HCT116 (cell line): ENCODE results near the gene CNN2. TPM values are rescaled to one million over a fixed set of nuclear protein-coding genes. Genes with fewer than 3 reads are reported as not detected.
A peak's percentile ranks its signal among the peaks of the same experiment; 100 is the strongest.

Source experiments
- ATAC-seq: fragments of 200-7000 bp; cut with Tn5 transposase; 2 replicates; pipeline ENCODE4 v1.9.1; 2020; ENCODE audit warnings: mild to moderate bottlenecking, moderate library complexity
- BruUV-seq: library from RNA; stranded (reverse); fragments of 400-500 nt; replicated peaks from 2 replicates; lab custom pipeline; 2021; lab: Mats Ljungman, UMichigan
- CTCF ChIA-PET: fragments of 300-600 bp; sonication (Branson Sonifier 250); formaldehyde crosslinking; loops from one replicate; lab custom pipeline; 2021; ENCODE audit warnings: antibody characterized with exemption; lab: Charles Lee
- POLR2A ChIA-PET: fragments of 300-600, 350-600 bp; sonication (Branson Sonifier 250); formaldehyde crosslinking; loops from one replicate; lab custom pipeline; 2021; ENCODE audit warnings: antibody characterized with exemption; lab: Charles Lee
- RAD21 ChIA-PET, 2 experiments: fragments of 300-600 bp; sonication (Branson Sonifier 250); formaldehyde crosslinking; loops; one replicate each; lab custom pipeline; 2023; ENCODE audit warnings: low total read pairs in 2 of 2; ENCODE audit not compliant: uncharacterized antibody in 2 of 2, unreplicated experiment in 2 of 2, low non-redundant PET in 1 of 2; lab: Charles Lee
- DNase-seq: peaks from one replicate; pipeline ENCODE4 v3.0.0-alpha.2; 2010; ENCODE audit warnings: low read depth, low spot score
- H2AFZ ChIP-seq: fragments of 200-600 bp; shearing (Covaris generic), sonication (generic); 2 replicates; pipeline ENCODE4 v1.6.1; 2017; ENCODE audit warnings: low read depth, mixed run types, mixed read lengths, antibody characterized with exemption, low read length; ENCODE audit not compliant: poor library complexity, severe bottlenecking
- H3K27ac ChIP-seq: 2 replicates; pipeline ENCODE4 v1.5.1; 2012; ENCODE audit warnings: low read depth, low read length
- H3K27me3 ChIP-seq: fragments of 200-600 bp; sonication (generic); 2 replicates; pipeline ENCODE4 v1.6.1; 2016; ENCODE audit warnings: mixed run types, low read length, mixed read lengths; ENCODE audit not compliant: insufficient read depth
- H3K36me3 ChIP-seq, 2 experiments: fragments of 200-500 bp in 1 of 2; fragments of 200-600 bp in 1 of 2; sonication (Bioruptor generic) in 1 of 2; sonication (generic) in 1 of 2; 2 replicates each; pipeline versions ENCODE4 v1.5.1 to v1.6.1; 2014 to 2016; ENCODE audit warnings: low read length in 2 of 2, inconsistent platforms in 1 of 2, mixed read lengths in 1 of 2, mixed run types in 1 of 2; ENCODE audit not compliant: insufficient read depth in 2 of 2, control insufficient read depth in 1 of 2
- H3K4me1 ChIP-seq, 2 experiments: fragments of 200-600 bp in 1 of 2; sonication (generic) in 1 of 2; 2 replicates each; pipeline versions ENCODE4 v1.5.1 to v1.6.1; 2012 to 2017; ENCODE audit warnings: low read length in 2 of 2, inconsistent platforms in 1 of 2, mild to moderate bottlenecking in 1 of 2, mixed read lengths in 1 of 2, mixed run types in 1 of 2, moderate library complexity in 1 of 2; ENCODE audit not compliant: insufficient read depth in 2 of 2, control insufficient read depth in 1 of 2
- H3K4me2 ChIP-seq: fragments of 200-600 bp; sonication (generic); 2 replicates; pipeline ENCODE4 v1.6.1; 2017; ENCODE audit warnings: mixed run types, low read length, mixed read lengths
- H3K4me3 ChIP-seq, 2 experiments: fragments of 200-600 bp in 1 of 2; sonication (generic) in 1 of 2; replicated peaks in 1 of 2; 2 replicates each; pipeline ENCODE4 v1.5.1; 2011 to 2016; ENCODE audit warnings: low read length in 2 of 2, control low read depth in 1 of 2, low read depth in 1 of 2, mild to moderate bottlenecking in 1 of 2, mixed read lengths in 1 of 2, mixed run types in 1 of 2
- H3K79me2 ChIP-seq: fragments of 200-600 bp; sonication (generic); 2 replicates; pipeline ENCODE4 v1.6.1; 2017; ENCODE audit warnings: mild to moderate bottlenecking, mixed run types, low read length, moderate library complexity, mixed read lengths; ENCODE audit not compliant: insufficient read depth
- H3K9ac ChIP-seq: fragments of 200-600 bp; sonication (generic); 2 replicates; pipeline ENCODE4 v1.6.1; 2016; ENCODE audit warnings: low read length, mixed read lengths
- H3K9me2 ChIP-seq: fragments of 200-600 bp; sonication (generic), shearing (Covaris generic); 2 replicates; pipeline ENCODE4 v1.6.1; 2017; ENCODE audit warnings: mixed run types, mild to moderate bottlenecking, moderate library complexity; ENCODE audit not compliant: insufficient read depth
- H3K9me3 ChIP-seq, 2 experiments: fragments of 200-500 bp in 1 of 2; fragments of 200-600 bp in 1 of 2; sonication (Bioruptor generic) in 1 of 2; sonication (generic) in 1 of 2; 2 replicates each; pipeline ENCODE4 v1.6.1; 2014 to 2017; ENCODE audit warnings: low read length in 2 of 2, mixed read lengths in 2 of 2, inconsistent platforms in 1 of 2, low read depth in 1 of 2, mild to moderate bottlenecking in 1 of 2, mixed run types in 1 of 2, moderate library complexity in 1 of 2; ENCODE audit not compliant: control insufficient read depth in 1 of 2, insufficient read depth in 1 of 2
- H4K20me1 ChIP-seq: fragments of 200-600 bp; sonication (generic), shearing (Covaris generic); 2 replicates; pipeline ENCODE4 v1.6.1; 2017; ENCODE audit warnings: mixed run types, mild to moderate bottlenecking, moderate library complexity; ENCODE audit not compliant: insufficient read depth
- CBX3 ChIP-seq: IDR thresholded peaks from 2 replicates; pipeline ENCODE4 v1.6.1; 2012; ENCODE audit warnings: low read depth
- CEBPB ChIP-seq: IDR thresholded peaks from 2 replicates; pipeline ENCODE4 v1.6.1; 2012; ENCODE audit warnings: low read depth
- EGR1 ChIP-seq: IDR thresholded peaks from 2 replicates; pipeline ENCODE4 v1.6.1; 2012; ENCODE audit warnings: low read depth
- EZH2 ChIP-seq: fragments of 200-600 bp; sonication (generic); IDR thresholded peaks from 2 replicates; pipeline ENCODE4 v1.6.1; 2017; ENCODE audit warnings: antibody characterized with exemption, mixed run types
- JUND ChIP-seq: IDR thresholded peaks from 2 replicates; pipeline ENCODE4 v1.6.1; 2012
- POLR2AphosphoS5 ChIP-seq: IDR thresholded peaks from 2 replicates; pipeline ENCODE4 v1.6.1; 2011; ENCODE audit warnings: mild to moderate bottlenecking, low read depth, low read length, moderate library complexity
- YY1 ChIP-seq: IDR thresholded peaks from 2 replicates; pipeline ENCODE4 v1.6.1; 2011; ENCODE audit warnings: low read length, low read depth, moderate library complexity, mild to moderate bottlenecking; ENCODE audit not compliant: insufficient replicate concordance; ENCODE audit errors: extremely low read depth
- intact Hi-C: fragments of 100-400 bp; cut with micrococcal nuclease; formaldehyde crosslinking; loops from 2 replicates; pipeline ENCODE4 v1.10.0; 2022
- total RNA-seq: library from RNA; stranded (reverse); gene quantifications from one replicate; pipeline ENCODE4 v1.2.1, GENCODE V29; 2021; ENCODE audit not compliant: unreplicated experiment
- TF ChIP-seq, protein P1 (sequence below): IDR thresholded peaks from 2 replicates; pipeline ENCODE4 v1.6.1; 2012
- TF ChIP-seq, protein P2 (sequence below), 3 experiments: fragments of 200-600 bp in 1 of 3; sonication (generic) in 1 of 3; IDR thresholded peaks in 2 of 3; conservative IDR thresholded peaks in 1 of 3; 2 replicates each; pipeline ENCODE4 v1.5.1; 2012 to 2017; ENCODE audit warnings: low read depth in 2 of 3, low read length in 2 of 3, antibody characterized with exemption in 1 of 3, borderline replicate concordance in 1 of 3, control low read depth in 1 of 3, mild to moderate bottlenecking in 1 of 3, mixed read lengths in 1 of 3, mixed run types in 1 of 3, moderate library complexity in 1 of 3; ENCODE audit not compliant: insufficient read depth in 1 of 3

CNN2 gene
- total RNA-seq, 1 experiment from 2014 or later: 212 TPM

DNA sequence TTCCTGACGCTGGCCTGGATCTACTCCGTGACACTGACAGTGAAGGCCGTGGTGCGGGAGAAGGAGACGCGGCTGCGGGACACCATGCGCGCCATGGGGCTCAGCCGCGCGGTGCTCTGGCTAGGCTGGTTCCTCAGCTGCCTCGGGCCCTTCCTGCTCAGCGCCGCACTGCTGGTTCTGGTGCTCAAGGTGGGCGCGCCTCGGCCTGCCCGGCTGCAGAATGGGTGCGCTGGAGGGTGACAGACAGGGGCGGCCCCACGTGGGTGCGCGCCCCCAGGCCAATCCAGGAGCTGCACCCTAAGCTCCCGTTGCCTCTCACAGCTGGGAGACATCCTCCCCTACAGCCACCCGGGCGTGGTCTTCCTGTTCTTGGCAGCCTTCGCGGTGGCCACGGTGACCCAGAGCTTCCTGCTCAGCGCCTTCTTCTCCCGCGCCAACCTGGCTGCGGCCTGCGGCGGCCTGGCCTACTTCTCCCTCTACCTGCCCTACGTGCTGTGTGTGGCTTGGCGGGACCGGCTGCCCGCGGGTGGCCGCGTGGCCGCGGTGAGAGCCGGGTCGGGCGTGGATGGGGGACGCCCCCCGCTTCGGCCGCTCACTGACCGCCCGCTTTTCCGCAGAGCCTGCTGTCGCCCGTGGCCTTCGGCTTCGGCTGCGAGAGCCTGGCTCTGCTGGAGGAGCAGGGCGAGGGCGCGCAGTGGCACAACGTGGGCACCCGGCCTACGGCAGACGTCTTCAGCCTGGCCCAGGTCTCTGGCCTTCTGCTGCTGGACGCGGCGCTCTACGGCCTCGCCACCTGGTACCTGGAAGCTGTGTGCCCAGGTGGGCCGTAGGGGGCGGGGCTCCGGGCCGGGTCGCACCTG is 20.7 kb downstream of the CNN2 start:
- Histone ChIP-seq H3K27ac (peak overlapping the region; percentile 38; the same call in 1 of the 2 replicates), H2AFZ (no peak overlapping the region), H3K9me3 (no peaks in the 10 kb centered on the region), H3K4me3 (no peak overlapping the region), H3K79me2 (peaks cover 8% of the 10 kb centered on the region; the same call in 1 of the 2 replicates), H3K4me1 (peaks cover 22 to 48% of the 10 kb centered on the region in 2 experiments), H3K27me3 (no peaks in the 10 kb centered on the region), H3K9ac (no peak overlapping the region), H3K36me3 (peaks cover 0 to 15% of the 10 kb centered on the region in 2 experiments; a peak in 1 of 4 replicates), H4K20me1 (no peaks in the 10 kb centered on the region), H3K9me2 (no peaks in the 10 kb centered on the region), H3K4me2 (no peak overlapping the region)
- no peak for DNase-seq
- BruUV-seq: no TSS peak
- POLR2A ChIA-PET: no interaction called here
- TF ChIP-seq POLR2AphosphoS5 (no peak), YY1 (no peak), EZH2 (no peak), CBX3 (no peak), EGR1 (no peak), JUND (no peak), CEBPB (no peak)
- TF ChIP-seq, protein P1, sequence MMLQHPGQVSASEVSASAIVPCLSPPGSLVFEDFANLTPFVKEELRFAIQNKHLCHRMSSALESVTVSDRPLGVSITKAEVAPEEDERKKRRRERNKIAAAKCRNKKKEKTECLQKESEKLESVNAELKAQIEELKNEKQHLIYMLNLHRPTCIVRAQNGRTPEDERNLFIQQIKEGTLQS: no peak
- RAD21 ChIA-PET: no interaction called here
- intact Hi-C loops: no loop called here
- CTCF ChIA-PET: no interaction called here
- ATAC-seq: no peak

DNA sequence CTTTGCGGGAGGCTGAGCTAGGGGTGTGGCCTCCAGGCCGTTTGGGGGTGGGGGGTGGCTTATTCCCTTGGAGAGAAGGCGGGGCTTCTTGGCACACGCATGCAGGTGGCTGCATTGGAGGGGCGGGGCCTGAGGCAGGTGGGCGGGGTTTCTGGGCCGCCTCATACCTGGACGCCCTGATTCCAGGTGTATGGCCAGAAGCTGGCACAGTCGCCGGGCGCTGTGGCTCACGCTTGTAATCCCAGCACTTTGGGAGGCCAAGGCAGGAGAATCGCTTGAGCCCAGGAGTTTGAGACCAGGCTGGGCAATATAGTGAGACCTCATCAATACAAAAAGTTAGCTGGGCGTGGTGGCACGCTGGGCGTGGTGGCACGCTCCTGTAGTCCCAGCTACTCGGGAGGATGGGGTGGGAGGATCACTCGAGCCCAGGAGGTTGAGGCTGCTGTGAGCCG is 21.3 kb downstream of the CNN2 start:
- CTCF ChIA-PET: no interaction called here
- DNase-seq (no peak), ATAC-seq (peak; percentile 15; the same call in 1 of the 2 replicates)
- POLR2A ChIA-PET: interaction anchor here (0.7 kb wide), 1 partner anchor 60 kb away, joined by 3 read pairs; no protein-coding TSS in a partner anchor
- peaks cover 19 to 44% of the 10 kb centered on the region in 2 experiments for H3K4me1 ChIP-seq
- RAD21 ChIA-PET: no interaction called here
- H3K9ac ChIP-seq: no peak overlapping the region
- TF ChIP-seq, protein P2, sequence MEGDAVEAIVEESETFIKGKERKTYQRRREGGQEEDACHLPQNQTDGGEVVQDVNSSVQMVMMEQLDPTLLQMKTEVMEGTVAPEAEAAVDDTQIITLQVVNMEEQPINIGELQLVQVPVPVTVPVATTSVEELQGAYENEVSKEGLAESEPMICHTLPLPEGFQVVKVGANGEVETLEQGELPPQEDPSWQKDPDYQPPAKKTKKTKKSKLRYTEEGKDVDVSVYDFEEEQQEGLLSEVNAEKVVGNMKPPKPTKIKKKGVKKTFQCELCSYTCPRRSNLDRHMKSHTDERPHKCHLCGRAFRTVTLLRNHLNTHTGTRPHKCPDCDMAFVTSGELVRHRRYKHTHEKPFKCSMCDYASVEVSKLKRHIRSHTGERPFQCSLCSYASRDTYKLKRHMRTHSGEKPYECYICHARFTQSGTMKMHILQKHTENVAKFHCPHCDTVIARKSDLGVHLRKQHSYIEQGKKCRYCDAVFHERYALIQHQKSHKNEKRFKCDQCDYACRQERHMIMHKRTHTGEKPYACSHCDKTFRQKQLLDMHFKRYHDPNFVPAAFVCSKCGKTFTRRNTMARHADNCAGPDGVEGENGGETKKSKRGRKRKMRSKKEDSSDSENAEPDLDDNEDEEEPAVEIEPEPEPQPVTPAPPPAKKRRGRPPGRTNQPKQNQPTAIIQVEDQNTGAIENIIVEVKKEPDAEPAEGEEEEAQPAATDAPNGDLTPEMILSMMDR (IDR thresholded peaks at IDR 0.05 in 2 of 3, conservative IDR thresholded peaks at IDR 0.05 in 1 of 3; ENCODE audit: borderline replicate concordance in 1 of 3, insufficient read depth in 1 of 3, low read depth in 2 of 3, low read length in 2 of 3): no peak
- TF ChIP-seq YY1 (no peak), CBX3 (no peak)
- H3K4me3 ChIP-seq: no peak overlapping the region
- H3K79me2 ChIP-seq: peaks cover 4% of the 10 kb centered on the region; the same call in 1 of the 2 replicates
- no peaks in the 10 kb centered on the region for H3K27me3 ChIP-seq
- no peak overlapping the region for H3K4me2 ChIP-seq
- intact Hi-C loops: no loop called here
- BruUV-seq: no TSS peak
- no peaks in the 10 kb centered on the region for H3K9me2 ChIP-seq
- no peaks in the 10 kb centered on the region for H3K9me3 ChIP-seq
- H2AFZ ChIP-seq: no peak overlapping the region
- no peak overlapping the region for H3K27ac ChIP-seq
- H3K36me3 ChIP-seq: peaks cover 0 to 15% of the 10 kb centered on the region in 2 experiments; a peak in 1 of 4 replicates
- no peaks in the 10 kb centered on the region for H4K20me1 ChIP-seq
